H9 (cell line): ENCODE data around the gene CCSER1. TPM values are rescaled to one million over a fixed set of nuclear protein-coding genes. Genes with fewer than 3 reads are reported as not detected.

Experiments
- DNase-seq: peaks from one replicate; pipeline ENCODE4 v3.0.0-alpha.2; 2017
- H2AFZ ChIP-seq: one replicate; pipeline ENCODE4 v1.6.1; 2013; ENCODE audit warnings: mild to moderate bottlenecking, low read length, control low read depth, moderate library complexity
- H2AK5ac ChIP-seq: 2 replicates; pipeline ENCODE4 v1.6.1; 2013; ENCODE audit warnings: low read length, control low read depth, mixed read lengths; ENCODE audit not compliant: insufficient read length
- H2BK120ac ChIP-seq: one replicate; pipeline ENCODE4 v1.6.1; 2013; ENCODE audit warnings: low read depth, mild to moderate bottlenecking, low read length, control low read depth, inconsistent platforms; ENCODE audit not compliant: poor library complexity, severe bottlenecking
- H2BK12ac ChIP-seq: 2 replicates; pipeline ENCODE4 v1.6.1; 2013; ENCODE audit warnings: low read length, control low read depth, mixed read lengths, low read depth; ENCODE audit not compliant: insufficient read length
- H2BK15ac ChIP-seq: 2 replicates; pipeline ENCODE4 v1.6.1; 2013; ENCODE audit warnings: low read depth, low read length, control low read depth
- H2BK20ac ChIP-seq: one replicate; pipeline ENCODE4 v1.6.1; 2013; ENCODE audit warnings: low read depth, mild to moderate bottlenecking, low read length, control low read depth, inconsistent platforms; ENCODE audit not compliant: poor library complexity, severe bottlenecking
- H2BK5ac ChIP-seq: 2 replicates; pipeline ENCODE4 v1.6.1; 2013; ENCODE audit warnings: low read length, control low read depth, mixed read lengths; ENCODE audit not compliant: insufficient read length
- H3K14ac ChIP-seq: 2 replicates; pipeline ENCODE4 v1.6.1; 2013; ENCODE audit warnings: low read length, control low read depth; ENCODE audit not compliant: insufficient read depth
- H3K18ac ChIP-seq: 2 replicates; pipeline ENCODE4 v1.6.1; 2013; ENCODE audit warnings: low read depth, mild to moderate bottlenecking, mixed read lengths, low read length, control low read depth; ENCODE audit not compliant: insufficient read length
- H3K23ac ChIP-seq: 2 replicates; pipeline ENCODE4 v1.6.1; 2013; ENCODE audit warnings: low read length, control low read depth, mixed read lengths, low read depth; ENCODE audit not compliant: insufficient read length
- H3K23me2 ChIP-seq: 2 replicates; pipeline ENCODE4 v1.6.1; 2013; ENCODE audit warnings: low read depth, mild to moderate bottlenecking, mixed read lengths, low read length, control low read depth; ENCODE audit not compliant: insufficient read length, poor library complexity, severe bottlenecking
- H3K27ac ChIP-seq: 2 replicates; pipeline ENCODE4 v1.5.1; 2013; ENCODE audit warnings: low read length, control low read depth, mixed read lengths, low read depth; ENCODE audit not compliant: insufficient read length
- H3K27me3 ChIP-seq: 2 replicates; pipeline ENCODE4 v1.6.1; 2013; ENCODE audit warnings: low read length, control low read depth, inconsistent platforms; ENCODE audit not compliant: insufficient read depth
- H3K4ac ChIP-seq: 2 replicates; pipeline ENCODE4 v1.6.1; 2013; ENCODE audit warnings: low read depth, mild to moderate bottlenecking, control low read depth, inconsistent platforms, low read length, moderate library complexity
- H3K4me1 ChIP-seq: 2 replicates; pipeline ENCODE4 v1.6.1; 2013; ENCODE audit warnings: low read length, control low read depth, inconsistent platforms; ENCODE audit not compliant: insufficient read depth
- H3K4me2 ChIP-seq: 2 replicates; pipeline ENCODE4 v1.6.1; 2013; ENCODE audit warnings: low read length, control low read depth, mixed read lengths; ENCODE audit not compliant: insufficient read length, insufficient read depth
- H3K56ac ChIP-seq: 2 replicates; pipeline ENCODE4 v1.6.1; 2013; ENCODE audit warnings: low read depth, mild to moderate bottlenecking, mixed read lengths, low read length, control low read depth; ENCODE audit not compliant: insufficient read length
- H3K79me1 ChIP-seq: 2 replicates; pipeline ENCODE4 v1.6.1; 2013; ENCODE audit warnings: low read depth, mild to moderate bottlenecking, moderate library complexity, low read length, control low read depth, inconsistent platforms; ENCODE audit not compliant: insufficient read depth, poor library complexity, severe bottlenecking
- H3K79me2 ChIP-seq: 2 replicates; pipeline ENCODE4 v1.6.1; 2013; ENCODE audit warnings: low read length, control low read depth, inconsistent platforms; ENCODE audit not compliant: insufficient read depth
- H3K9ac ChIP-seq: 2 replicates; pipeline ENCODE4 v1.6.1; 2013; ENCODE audit warnings: low read length, control low read depth, mixed read lengths; ENCODE audit not compliant: insufficient read length; ENCODE audit errors: extremely low read depth
- H3K9me3 ChIP-seq: one replicate; pipeline ENCODE4 v1.6.1; 2013; ENCODE audit warnings: low read depth, low read length, inconsistent platforms; ENCODE audit not compliant: control insufficient read depth
- H3T11ph ChIP-seq: one replicate; pipeline ENCODE4 v1.6.1; 2013; ENCODE audit warnings: mild to moderate bottlenecking, low read length, control low read depth, inconsistent platforms
- H4K20me1 ChIP-seq: one replicate; pipeline ENCODE4 v1.6.1; 2013; ENCODE audit not compliant: control insufficient read depth, insufficient read length, insufficient read depth
- H4K5ac ChIP-seq: 2 replicates; pipeline ENCODE4 v1.6.1; 2013; ENCODE audit warnings: low read depth, mild to moderate bottlenecking, mixed read lengths, low read length, control low read depth; ENCODE audit not compliant: insufficient read length
- H4K8ac ChIP-seq: replicated peaks from 2 replicates; pipeline ENCODE4 v1.6.1; 2013; ENCODE audit warnings: low read length, control low read depth, mixed read lengths, low read depth; ENCODE audit not compliant: insufficient read length
- H4K91ac ChIP-seq: 2 replicates; pipeline ENCODE4 v1.6.1; 2013; ENCODE audit warnings: low read depth, mild to moderate bottlenecking, moderate library complexity, mixed read lengths, low read length, control low read depth; ENCODE audit not compliant: insufficient read length
- H3K27ac Mint-ChIP-seq, 3 experiments: 2 replicates in 2 of 3; 3 replicates in 1 of 3; pipeline ENCODE4 v1.8.0; 2020 to 2021; ENCODE audit warnings: mixed read lengths in 3 of 3, mild to moderate bottlenecking in 1 of 3, moderate library complexity in 1 of 3
- H3K27me3 Mint-ChIP-seq: 2 replicates; pipeline ENCODE4 v1.8.0; 2021; ENCODE audit warnings: low read depth, mild to moderate bottlenecking, moderate library complexity, mixed read lengths
- H3K36me3 Mint-ChIP-seq, 3 experiments: 2 replicates in 2 of 3; 3 replicates in 1 of 3; pipeline ENCODE4 v1.8.0; 2020 to 2021; ENCODE audit warnings: low read depth in 3 of 3, mixed read lengths in 3 of 3; ENCODE audit not compliant: insufficient read depth in 1 of 3
- H3K4me1 Mint-ChIP-seq, 2 experiments: 2 replicates each; pipeline ENCODE4 v1.8.0; 2020; ENCODE audit warnings: mixed read lengths in 2 of 2
- H3K4me3 Mint-ChIP-seq, 2 experiments: 2 replicates in 1 of 2; 3 replicates in 1 of 2; pipeline ENCODE4 v1.8.0; 2020 to 2021; ENCODE audit warnings: mild to moderate bottlenecking in 2 of 2, mixed read lengths in 2 of 2, moderate library complexity in 1 of 2
- H3K9me3 Mint-ChIP-seq, 2 experiments: 2 replicates in 1 of 2; 3 replicates in 1 of 2; pipeline ENCODE4 v1.8.0; 2020; ENCODE audit warnings: mild to moderate bottlenecking in 2 of 2, mixed read lengths in 2 of 2, moderate library complexity in 1 of 2
- CTCF ChIP-seq: fragments of 200-600 bp; sonication (generic); conservative IDR thresholded peaks from 3 replicates; pipeline ENCODE4 v1.8.0; 2021; ENCODE audit warnings: antibody characterized with exemption, mild to moderate bottlenecking
- WGBS: extraction: QIAGEN DNeasy Blood & Tissue Kit; methylation state at CpG from one replicate; pipeline ENCODE4 v1.1.7; 2013; ENCODE audit warnings: missing lambda C conversion rate, low lambda C conversion rate, mixed read lengths; ENCODE audit not compliant: insufficient read length; ENCODE audit errors: extremely low coverage; 5-methylcytosine and 5-hydroxymethylcytosine counted together
- total RNA-seq: library from RNA; stranded (reverse); gene quantifications from 2 replicates; pipeline ENCODE4 v1.2.1, GENCODE V29; 2021

The CCSER1 gene
- total RNA-seq, 1 experiment from 2014 or later: 0.37 TPM

DNA sequence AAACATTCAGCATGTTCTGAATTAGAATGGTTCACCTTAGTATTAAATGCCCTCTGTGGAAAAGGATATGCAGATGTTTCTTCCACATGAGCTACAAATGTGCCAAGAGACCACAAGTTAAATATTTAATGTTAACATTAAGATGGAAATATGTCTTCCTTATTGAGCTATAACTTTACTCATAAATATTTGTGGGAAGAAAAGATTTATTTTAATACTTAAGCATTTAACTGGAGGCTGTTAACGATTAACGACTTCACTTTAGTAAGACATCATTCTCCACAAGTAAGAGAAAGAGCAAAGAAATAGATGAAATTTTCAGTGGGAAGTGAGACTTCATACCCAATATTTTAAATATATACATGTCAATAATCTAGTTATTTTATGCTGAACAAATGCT lies 1130.5 kb downstream of the CCSER1 start:
- H3K9ac ChIP-seq: no peak overlapping the region
- no peak overlapping the region for H4K8ac ChIP-seq
- H3K9me3 ChIP-seq: peaks cover 5% of the 10 kb centered on the region
- WGBS: no CpG with 5 or more reads among the region's 2 CpGs
- H4K91ac ChIP-seq: no peak overlapping the region
- no peaks in the 10 kb centered on the region for H3K4me1 ChIP-seq
- H3K4me2 ChIP-seq: no peak overlapping the region
- no peaks in the 10 kb centered on the region for H3K27me3 ChIP-seq
- H3K79me2 ChIP-seq: no peaks in the 10 kb centered on the region
- Mint-ChIP-seq H3K4me1 (peaks cover 7 to 18% of the 10 kb centered on the region in 2 experiments), H3K27me3 (no peaks in the 10 kb centered on the region), H3K9me3 (peaks cover 24 to 27% of the 10 kb centered on the region in 2 experiments), H3K4me3 (no peak overlapping the region), H3K36me3 (peaks cover 18 to 42% (median 22%) of the 10 kb centered on the region in 3 experiments), H3K27ac (no peak overlapping the region)
- H3K4ac ChIP-seq: no peak overlapping the region
- no peak overlapping the region for H3K56ac ChIP-seq
- no peak for DNase-seq
- H3K18ac ChIP-seq: no peak overlapping the region
- H3K27ac ChIP-seq: no peak overlapping the region
- no peak for TF ChIP-seq CTCF
- no peaks in the 10 kb centered on the region for H3K79me1 ChIP-seq
- H2BK20ac ChIP-seq: no peak overlapping the region
- H4K20me1 ChIP-seq: no peaks in the 10 kb centered on the region
- no peak overlapping the region for H4K5ac ChIP-seq
- no peak overlapping the region for H2BK5ac ChIP-seq
- H2BK12ac ChIP-seq: no peak overlapping the region
- no peak overlapping the region for H3K23ac ChIP-seq
- no peak overlapping the region for H2BK15ac ChIP-seq
- no peak overlapping the region for H2AK5ac ChIP-seq
- no peak overlapping the region for H3T11ph ChIP-seq
- no peak overlapping the region for H2AFZ ChIP-seq
- no peak overlapping the region for H2BK120ac ChIP-seq
- H3K14ac ChIP-seq: no peak overlapping the region
- no peaks in the 10 kb centered on the region for H3K23me2 ChIP-seq
